ENCODE measurements around the gene MPO. TPM values are rescaled to one million over a fixed set of nuclear protein-coding genes. Genes with fewer than 3 reads are reported as not detected.

Gene MPO
- total RNA-seq, 4 donors from 2014 or later: not detected

DNA sequence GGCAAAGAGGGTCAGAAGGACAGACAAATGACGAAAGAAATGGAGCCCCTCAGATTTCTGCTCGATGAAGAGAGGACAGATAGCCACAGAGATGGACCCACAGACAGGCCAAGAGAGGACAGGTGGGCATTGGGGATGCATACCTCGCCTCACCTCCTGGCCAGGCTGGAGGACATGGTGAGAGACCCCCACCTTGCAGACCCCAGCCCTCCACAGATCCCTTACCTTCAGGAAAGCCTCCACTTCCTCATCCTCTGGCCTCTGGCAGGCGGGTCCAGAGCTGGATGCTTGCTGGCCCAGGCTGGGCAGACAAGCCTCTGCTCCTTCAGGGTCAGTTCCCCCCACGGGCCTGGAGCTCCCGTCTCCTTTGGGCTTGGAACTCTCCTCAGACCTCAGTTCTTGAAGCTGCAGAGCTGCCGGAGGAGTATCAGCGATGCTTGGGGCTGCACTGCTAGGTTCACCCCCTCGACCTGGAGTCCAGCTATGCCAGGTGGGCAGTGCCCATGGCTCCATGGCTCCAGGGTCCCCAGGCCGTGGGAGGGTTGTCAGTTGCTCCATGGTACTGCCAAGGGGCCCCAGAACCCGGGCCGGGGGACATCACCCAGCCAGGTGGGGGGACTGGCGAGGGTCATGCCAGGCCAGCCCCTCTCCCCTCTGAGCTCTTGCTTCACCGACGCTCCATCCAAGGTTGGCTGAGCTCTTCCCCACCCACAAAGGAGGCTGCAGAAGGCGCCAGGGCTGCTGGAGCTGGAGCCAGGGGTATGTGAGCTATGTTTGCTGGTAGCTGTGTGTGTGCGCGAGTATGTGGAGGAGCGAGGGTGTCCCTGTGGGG, 46.8 kb upstream of the MPO start:
- Histone ChIP-seq H3K36me3 (no peaks in the 10 kb centered on the region), H3K4me1 (peaks cover 19% of the 10 kb centered on the region), H3K27ac (no peak overlapping the region), H3K9me3 (no peaks in the 10 kb centered on the region), H3K27me3 (peaks cover 11% of the 10 kb centered on the region), H3K4me3 (no peak overlapping the region)
- 75% methylated on average over 11 of the region's 19 CpGs for WGBS
- TF ChIP-seq POLR2AphosphoS5 (IDR thresholded peaks at IDR 0.05): no peak
- TF ChIP-seq POLR2A (IDR thresholded peaks at IDR 0.05): no peak
- TF ChIP-seq, protein P1, sequence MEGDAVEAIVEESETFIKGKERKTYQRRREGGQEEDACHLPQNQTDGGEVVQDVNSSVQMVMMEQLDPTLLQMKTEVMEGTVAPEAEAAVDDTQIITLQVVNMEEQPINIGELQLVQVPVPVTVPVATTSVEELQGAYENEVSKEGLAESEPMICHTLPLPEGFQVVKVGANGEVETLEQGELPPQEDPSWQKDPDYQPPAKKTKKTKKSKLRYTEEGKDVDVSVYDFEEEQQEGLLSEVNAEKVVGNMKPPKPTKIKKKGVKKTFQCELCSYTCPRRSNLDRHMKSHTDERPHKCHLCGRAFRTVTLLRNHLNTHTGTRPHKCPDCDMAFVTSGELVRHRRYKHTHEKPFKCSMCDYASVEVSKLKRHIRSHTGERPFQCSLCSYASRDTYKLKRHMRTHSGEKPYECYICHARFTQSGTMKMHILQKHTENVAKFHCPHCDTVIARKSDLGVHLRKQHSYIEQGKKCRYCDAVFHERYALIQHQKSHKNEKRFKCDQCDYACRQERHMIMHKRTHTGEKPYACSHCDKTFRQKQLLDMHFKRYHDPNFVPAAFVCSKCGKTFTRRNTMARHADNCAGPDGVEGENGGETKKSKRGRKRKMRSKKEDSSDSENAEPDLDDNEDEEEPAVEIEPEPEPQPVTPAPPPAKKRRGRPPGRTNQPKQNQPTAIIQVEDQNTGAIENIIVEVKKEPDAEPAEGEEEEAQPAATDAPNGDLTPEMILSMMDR (IDR thresholded peaks at IDR 0.05): no peak
- TF ChIP-seq EP300 (IDR thresholded peaks at IDR 0.05): no peak
- DNase-seq (ENCODE audit: low spot score in 2 of 2): no peak

DNA sequence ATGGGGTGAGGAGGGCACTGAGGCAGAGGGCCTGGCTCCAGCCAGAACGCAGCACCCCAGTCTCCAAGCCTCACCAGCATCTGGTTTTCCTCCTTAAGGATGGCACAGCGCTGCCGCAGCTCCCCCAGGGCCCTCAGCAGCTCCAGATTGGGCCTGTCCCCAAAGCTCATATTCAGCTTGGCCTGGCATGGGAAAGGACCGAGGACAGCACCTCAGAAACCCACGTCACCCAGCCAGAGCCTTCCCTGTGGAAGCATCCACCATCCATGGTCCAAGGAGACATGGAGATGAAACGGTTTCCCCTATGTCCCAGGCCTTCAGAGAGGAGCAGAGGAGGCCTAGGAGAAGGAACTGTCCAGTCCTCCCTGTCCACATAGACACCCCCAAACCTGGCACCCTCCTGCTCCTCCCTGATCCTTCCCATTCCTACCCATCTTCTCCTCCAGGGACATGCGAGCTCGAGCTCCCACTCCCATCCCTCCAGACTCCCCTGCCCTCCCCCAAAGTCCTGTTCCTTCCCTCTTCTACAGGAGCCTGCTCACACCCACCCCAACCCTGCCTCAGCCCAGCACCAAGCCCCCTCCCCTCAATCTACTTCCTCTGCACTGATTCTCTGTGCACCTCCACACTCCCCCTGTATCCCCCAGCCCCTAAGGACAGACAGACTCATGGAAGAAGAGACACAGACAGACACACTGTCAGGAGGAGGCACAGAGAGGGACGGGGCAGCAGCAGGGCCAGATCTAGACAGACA, 46.1 kb upstream of the MPO start:
- Histone ChIP-seq H3K27ac (no peak overlapping the region), H3K9me3 (no peaks in the 10 kb centered on the region), H3K27me3 (peaks cover 11% of the 10 kb centered on the region), H3K4me1 (peaks cover 19% of the 10 kb centered on the region), H3K36me3 (no peaks in the 10 kb centered on the region), H3K4me3 (no peak overlapping the region)
- no peak for TF ChIP-seq EP300 (IDR thresholded peaks at IDR 0.05)
- TF ChIP-seq POLR2AphosphoS5 (IDR thresholded peaks at IDR 0.05): no peak
- TF ChIP-seq, protein P1 (IDR thresholded peaks at IDR 0.05): no peak
- no peak for TF ChIP-seq POLR2A (IDR thresholded peaks at IDR 0.05)
- DNase-seq (ENCODE audit: low spot score in 2 of 2): no peak
- 87% methylated on average over 5 of the region's 9 CpGs for WGBS

DNA sequence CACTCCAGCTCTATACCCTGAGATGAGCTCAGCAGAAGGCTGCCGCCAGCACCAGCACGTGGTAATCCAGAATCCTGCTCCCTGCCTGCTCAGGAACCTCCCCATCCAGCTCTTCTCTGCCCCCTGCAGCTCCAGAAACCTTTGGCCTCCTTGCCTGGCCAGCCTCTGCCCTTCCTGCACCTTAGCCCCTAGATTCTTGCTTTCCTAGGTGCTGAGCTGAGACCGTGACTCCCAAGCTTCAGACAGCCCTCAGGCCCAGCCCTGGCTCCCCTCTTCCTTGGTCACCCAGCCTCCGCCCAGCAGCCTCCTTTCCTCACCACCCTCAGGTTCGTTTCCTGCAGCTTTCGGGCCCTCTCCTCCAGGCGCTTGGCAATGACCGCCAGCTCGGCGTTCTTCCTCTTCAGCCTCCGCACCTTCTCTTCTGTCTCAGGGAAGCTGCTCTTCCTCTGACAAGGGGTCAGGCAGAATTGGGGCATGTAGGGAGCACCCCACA, 45.3 kb upstream of the MPO start:
- no peak overlapping the region for H3K27ac ChIP-seq
- H3K9me3 ChIP-seq: no peaks in the 10 kb centered on the region
- no peak overlapping the region for H3K4me3 ChIP-seq
- DNase-seq (ENCODE audit: low spot score in 2 of 2): no peak
- 80% methylated on average over 11 of the region's 11 CpGs for WGBS
- peaks cover 11% of the 10 kb centered on the region for H3K27me3 ChIP-seq
- TF ChIP-seq POLR2AphosphoS5 (IDR thresholded peaks at IDR 0.05): no peak
- no peak for TF ChIP-seq EP300 (IDR thresholded peaks at IDR 0.05)
- TF ChIP-seq, protein P1 (IDR thresholded peaks at IDR 0.05): no peak
- TF ChIP-seq POLR2A (IDR thresholded peaks at IDR 0.05): no peak
- H3K36me3 ChIP-seq: no peaks in the 10 kb centered on the region
- H3K4me1 ChIP-seq: peaks cover 19% of the 10 kb centered on the region

DNA sequence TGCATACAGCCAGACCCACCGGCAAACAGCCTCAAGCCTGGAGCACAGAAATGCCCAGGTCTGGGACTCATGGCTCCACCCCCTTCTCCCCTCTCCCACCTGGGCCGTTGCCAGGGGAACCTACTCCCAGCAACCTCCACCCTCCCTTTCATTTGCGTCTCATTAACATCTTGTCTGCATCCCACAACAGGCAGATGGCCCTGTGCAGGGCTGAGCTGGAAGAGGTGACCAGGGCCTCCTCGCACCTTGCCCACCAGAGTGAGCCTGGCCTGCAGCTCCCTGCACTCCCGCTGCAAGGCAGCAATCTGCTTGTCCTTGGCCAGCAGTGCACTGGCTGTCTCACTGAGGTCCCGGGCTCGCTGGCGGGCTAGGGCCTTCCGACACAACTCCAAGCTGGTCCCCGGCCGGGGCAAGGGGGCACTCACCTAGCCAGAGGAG, 44.6 kb upstream of the MPO start:
- Histone ChIP-seq H3K36me3 (no peaks in the 10 kb centered on the region), H3K4me1 (peaks cover 19% of the 10 kb centered on the region), H3K4me3 (peak overlapping the region; percentile 78), H3K27ac (no peak overlapping the region), H3K9me3 (no peaks in the 10 kb centered on the region), H3K27me3 (peaks cover 11% of the 10 kb centered on the region)
- TF ChIP-seq POLR2A (IDR thresholded peaks at IDR 0.05) (no peak), EP300 (IDR thresholded peaks at IDR 0.05) (no peak), POLR2AphosphoS5 (IDR thresholded peaks at IDR 0.05) (no peak)
- TF ChIP-seq, protein P1 (IDR thresholded peaks at IDR 0.05): no peak
- WGBS: 60% methylated on average over 4 of the region's 11 CpGs
- no peak for DNase-seq (ENCODE audit: low spot score in 2 of 2)
